Left lobe of liver (tissue), 2 donors: ENCODE data around the gene PCNP. TPM values are rescaled to one million over a fixed set of nuclear protein-coding genes. Genes with fewer than 3 reads are reported as not detected.
"Not testable (repeated sequence)": the region's sequence is repeated elsewhere in the genome, so short reads cannot be mapped to it uniquely, and the experiment has no call there.

ENCODE experiments used
- ATAC-seq: fragments of 200-7000 bp; cut with Tn5 transposase; one replicate; pipeline ENCODE4 v1.9.1; 2020; ENCODE audit warnings: mild to moderate bottlenecking, moderate library complexity
- DNase-seq: peaks from one replicate; pipeline ENCODE4 v3.0.0-alpha.2; 2020; ENCODE audit warnings: low spot score
- total RNA-seq: library from RNA; stranded (reverse); gene quantifications from one replicate; pipeline ENCODE4 v1.2.1, GENCODE V29; 2021
- donor health status: DM: no; HTN: no; CAD: no; lungs with moderate emphysema.
- donor health status: DM: no; HTN: yes; CAD: no.

The PCNP gene
- total RNA-seq = 39.1 TPM

GRCh38 chr3:101573449-101574387 lies at the start of gene PCNP:
Gene PCNP (plus strand): TSS chr3:101574180. CDS start chr3:101574216, 36 bp downstream.
- DNase-seq (peak; percentile 99), ATAC-seq (peak; percentile 91)

GRCh38 chr3:101527441-101527840 lies 46.5 kb upstream of the PCNP start:
- ATAC-seq = no peak
- no peak for DNase-seq

- DNase-seq = no peak
These were observed 46.1 kb upstream of the PCNP start for GRCh38 chr3:101527906-101528305.

GRCh38 chr3:101529816-101530685 lies 43.9 kb upstream of the PCNP start:
- DNase-seq = no peak
- no peak for ATAC-seq

More at GRCh38 chr3:101527906-101528305, 46.1 kb upstream of the PCNP start:
- ATAC-seq = no peak

- DNase-seq (no peak), ATAC-seq (no peak)
These were observed 43.3 kb upstream of the PCNP start for GRCh38 chr3:101530686-101531047.

- ATAC-seq = no peak
- no peak for DNase-seq
These were observed 42.4 kb upstream of the PCNP start for GRCh38 chr3:101531473-101532086.

- no peak for DNase-seq
- ATAC-seq = no peak
These were observed 41.0 kb upstream of the PCNP start for GRCh38 chr3:101532783-101533602.

- DNase-seq (no peak), ATAC-seq (no peak)
These were observed 40.4 kb upstream of the PCNP start for GRCh38 chr3:101533603-101533968.

- ATAC-seq = no peak
- DNase-seq = no peak
These were observed 38.8 kb upstream of the PCNP start for GRCh38 chr3:101535221-101535620.

- DNase-seq (no peak), ATAC-seq (no peak)
These were observed 37.7 kb upstream of the PCNP start for GRCh38 chr3:101536266-101536665.

GRCh38 chr3:101536955-101537354 lies 37.0 kb upstream of the PCNP start:
- DNase-seq, ATAC-seq: not testable (repeated sequence)

- ATAC-seq (no peak), DNase-seq (no peak)
These were observed 31.0 kb upstream of the PCNP start for GRCh38 chr3:101542957-101543356.

- DNase-seq (no peak), ATAC-seq (no peak)
These were observed 29.7 kb upstream of the PCNP start for GRCh38 chr3:101544161-101544850.

- DNase-seq (no peak), ATAC-seq (no peak)
These were observed 25.4 kb upstream of the PCNP start for GRCh38 chr3:101548527-101549105.

GRCh38 chr3:101549473-101549872 lies 24.5 kb upstream of the PCNP start:
- DNase-seq (no peak), ATAC-seq (no peak)

GRCh38 chr3:101551359-101552081 lies 22.5 kb upstream of the PCNP start:
- ATAC-seq, DNase-seq: not testable (repeated sequence)

- not testable (repeated sequence) for ATAC-seq, DNase-seq
These were observed 20.6 kb upstream of the PCNP start for GRCh38 chr3:101553381-101553780.

GRCh38 chr3:101556064-101556463 lies 17.9 kb upstream of the PCNP start:
- no peak for DNase-seq
- no peak for ATAC-seq
